Neural progenitor cell (in vitro differentiated cells): Measurements from ENCODE around the gene SPACA7. TPM values are rescaled to one million over a fixed set of nuclear protein-coding genes. Genes with fewer than 3 reads are reported as not detected.

ENCODE experiments used
- DNase-seq: peaks from one replicate; pipeline ENCODE4 v3.0.0-alpha.2; 2016; ENCODE audit warnings: low spot score
- H2AFZ ChIP-seq: fragments of 200-600 bp; sonication (generic); replicated peaks from 2 replicates; pipeline ENCODE4 v1.6.1; 2016; ENCODE audit warnings: antibody characterized with exemption
- H3F3A ChIP-seq: fragments of 200-600 bp; sonication (generic); 2 replicates; pipeline ENCODE4 v1.6.1; 2016; ENCODE audit warnings: antibody characterized with exemption, low read depth
- H3K27ac ChIP-seq: fragments of 200-600 bp; sonication (generic); 2 replicates; pipeline ENCODE4 v1.5.1; 2016; ENCODE audit warnings: mild to moderate bottlenecking
- H3K27me3 ChIP-seq: fragments of 200-600 bp; sonication (generic); 2 replicates; pipeline ENCODE4 v1.6.1; 2016; ENCODE audit warnings: mild to moderate bottlenecking, moderate library complexity
- H3K36me3 ChIP-seq: fragments of 200-600 bp; sonication (generic); 2 replicates; pipeline ENCODE4 v1.5.1; 2016
- H3K4me1 ChIP-seq: fragments of 200-600 bp; sonication (generic); 2 replicates; pipeline ENCODE4 v1.6.1; 2016; ENCODE audit warnings: mixed run types
- H3K4me2 ChIP-seq: fragments of 200-600 bp; sonication (generic); 2 replicates; pipeline ENCODE4 v1.6.1; 2016
- H3K4me3 ChIP-seq: fragments of 200-600 bp; sonication (generic); 2 replicates; pipeline ENCODE4 v1.5.1; 2016
- H3K79me2 ChIP-seq: fragments of 200-600 bp; sonication (generic); 2 replicates; pipeline ENCODE4 v1.6.1; 2016; ENCODE audit warnings: low read depth
- H3K9ac ChIP-seq: fragments of 200-600 bp; sonication (generic); 2 replicates; pipeline ENCODE4 v1.6.1; 2016
- H3K9me3 ChIP-seq: fragments of 200-600 bp; sonication (generic); 2 replicates; pipeline ENCODE4 v1.5.1; 2016; ENCODE audit warnings: low read depth
- H4K20me1 ChIP-seq: fragments of 200-600 bp; sonication (generic); 2 replicates; pipeline ENCODE4 v1.6.1; 2016; ENCODE audit warnings: low read depth
- H3K27ac Mint-ChIP-seq: 3 replicates; pipeline ENCODE4 v1.8.0; 2021; ENCODE audit warnings: mixed read lengths
- H3K27me3 Mint-ChIP-seq: 2 replicates; pipeline ENCODE4 v1.8.0; 2022; ENCODE audit warnings: low read depth, mild to moderate bottlenecking, inconsistent platforms, moderate library complexity, mixed read lengths; ENCODE audit not compliant: insufficient read depth
- H3K36me3 Mint-ChIP-seq: 3 replicates; pipeline ENCODE4 v1.8.0; 2021; ENCODE audit warnings: mixed read lengths
- H3K4me1 Mint-ChIP-seq: 3 replicates; pipeline ENCODE4 v1.8.0; 2021; ENCODE audit warnings: mixed read lengths
- H3K4me3 Mint-ChIP-seq: 3 replicates; pipeline ENCODE4 v1.8.0; 2021; ENCODE audit warnings: mild to moderate bottlenecking, moderate library complexity, mixed read lengths
- H3K9me3 Mint-ChIP-seq: 3 replicates; pipeline ENCODE4 v1.8.0; 2020; ENCODE audit warnings: mixed read lengths
- EZH2 ChIP-seq: fragments of 200-600 bp; sonication (generic); IDR thresholded peaks from 2 replicates; pipeline ENCODE4 v1.6.1; 2017; ENCODE audit warnings: antibody characterized with exemption, mild to moderate bottlenecking, moderate library complexity
- EZH2phosphoT487 ChIP-seq: fragments of 200-600 bp; sonication (generic); IDR thresholded peaks from 2 replicates; pipeline ENCODE4 v1.6.1; 2017; ENCODE audit warnings: antibody characterized with exemption
- total RNA-seq: library from RNA; depleted of rRNA; stranded (reverse); fragments of >200 nt; gene quantifications from 2 replicates; pipeline ENCODE4 v1.2.3, GENCODE V29; 2015; ENCODE audit warnings: low replicate concordance
- TF ChIP-seq, protein P1 (sequence below): fragments of 200-600 bp; sonication (generic); IDR thresholded peaks from 2 replicates; pipeline ENCODE4 v1.5.1; 2017; ENCODE audit warnings: antibody characterized with exemption, mild to moderate bottlenecking

The SPACA7 gene
- total RNA-seq, 1 donor from 2014 or later = not detected

DNA sequence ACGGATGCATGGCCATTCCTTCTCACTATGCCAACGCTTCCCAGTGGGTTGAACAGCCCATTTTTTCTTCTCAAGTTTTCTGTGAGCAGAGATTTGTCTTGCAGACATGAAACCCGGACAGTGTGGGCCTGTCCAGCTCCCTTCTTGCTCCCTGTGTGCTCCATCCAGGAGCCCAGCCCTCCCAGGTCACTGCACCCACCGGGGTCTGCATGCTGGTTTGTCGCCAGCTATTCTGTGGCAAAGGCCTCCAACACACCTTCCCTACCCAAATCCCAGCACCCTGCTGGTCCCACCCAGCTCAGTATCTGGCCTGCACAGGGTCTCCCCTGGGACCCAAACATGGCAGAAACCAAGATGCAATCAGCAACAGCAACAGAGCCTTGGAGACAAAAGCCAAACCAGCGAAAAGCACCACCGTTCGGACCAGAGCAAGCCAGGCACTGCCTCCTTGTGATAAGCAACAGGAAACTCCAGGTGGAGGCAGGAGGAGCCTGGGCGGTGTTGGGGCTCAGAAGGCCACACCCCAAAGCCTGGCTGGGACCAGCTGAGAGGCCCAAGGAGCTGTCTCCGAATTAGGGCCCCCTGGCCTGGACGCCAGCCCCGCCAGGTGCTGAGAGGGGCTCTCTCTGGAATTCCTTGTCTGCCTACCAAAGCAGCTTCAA is 12.2 kb upstream of the SPACA7 start:
- peaks cover 2% of the 10 kb centered on the region for H3F3A ChIP-seq
- H3K27me3 ChIP-seq = no peaks in the 10 kb centered on the region
- TF ChIP-seq EZH2phosphoT487 = no peak
- TF ChIP-seq, protein P1, sequence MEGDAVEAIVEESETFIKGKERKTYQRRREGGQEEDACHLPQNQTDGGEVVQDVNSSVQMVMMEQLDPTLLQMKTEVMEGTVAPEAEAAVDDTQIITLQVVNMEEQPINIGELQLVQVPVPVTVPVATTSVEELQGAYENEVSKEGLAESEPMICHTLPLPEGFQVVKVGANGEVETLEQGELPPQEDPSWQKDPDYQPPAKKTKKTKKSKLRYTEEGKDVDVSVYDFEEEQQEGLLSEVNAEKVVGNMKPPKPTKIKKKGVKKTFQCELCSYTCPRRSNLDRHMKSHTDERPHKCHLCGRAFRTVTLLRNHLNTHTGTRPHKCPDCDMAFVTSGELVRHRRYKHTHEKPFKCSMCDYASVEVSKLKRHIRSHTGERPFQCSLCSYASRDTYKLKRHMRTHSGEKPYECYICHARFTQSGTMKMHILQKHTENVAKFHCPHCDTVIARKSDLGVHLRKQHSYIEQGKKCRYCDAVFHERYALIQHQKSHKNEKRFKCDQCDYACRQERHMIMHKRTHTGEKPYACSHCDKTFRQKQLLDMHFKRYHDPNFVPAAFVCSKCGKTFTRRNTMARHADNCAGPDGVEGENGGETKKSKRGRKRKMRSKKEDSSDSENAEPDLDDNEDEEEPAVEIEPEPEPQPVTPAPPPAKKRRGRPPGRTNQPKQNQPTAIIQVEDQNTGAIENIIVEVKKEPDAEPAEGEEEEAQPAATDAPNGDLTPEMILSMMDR = no peak
- TF ChIP-seq EZH2 = no peak
- no peaks in the 10 kb centered on the region for H3K36me3 ChIP-seq
- no peak overlapping the region for H3K4me3 ChIP-seq
- H3K4me1 ChIP-seq = peaks cover 7% of the 10 kb centered on the region
- no peak overlapping the region for H3K27ac ChIP-seq
- H3K4me3 Mint-ChIP-seq = no peak overlapping the region
- no peak for DNase-seq
- no peaks in the 10 kb centered on the region for H3K36me3 Mint-ChIP-seq
- H3K4me2 ChIP-seq = no peak overlapping the region
- H3K4me1 Mint-ChIP-seq = peaks cover 15% of the 10 kb centered on the region
- H3K27me3 Mint-ChIP-seq = no peaks in the 10 kb centered on the region
- no peak overlapping the region for H3K9ac ChIP-seq
- peaks cover 19% of the 10 kb centered on the region for H3K9me3 ChIP-seq
- H3K27ac Mint-ChIP-seq = no peak overlapping the region
- H4K20me1 ChIP-seq = no peaks in the 10 kb centered on the region
- H2AFZ ChIP-seq = peak overlapping the region; percentile 82
- no peaks in the 10 kb centered on the region for H3K79me2 ChIP-seq
- H3K9me3 Mint-ChIP-seq = peaks cover 26% of the 10 kb centered on the region

DNA sequence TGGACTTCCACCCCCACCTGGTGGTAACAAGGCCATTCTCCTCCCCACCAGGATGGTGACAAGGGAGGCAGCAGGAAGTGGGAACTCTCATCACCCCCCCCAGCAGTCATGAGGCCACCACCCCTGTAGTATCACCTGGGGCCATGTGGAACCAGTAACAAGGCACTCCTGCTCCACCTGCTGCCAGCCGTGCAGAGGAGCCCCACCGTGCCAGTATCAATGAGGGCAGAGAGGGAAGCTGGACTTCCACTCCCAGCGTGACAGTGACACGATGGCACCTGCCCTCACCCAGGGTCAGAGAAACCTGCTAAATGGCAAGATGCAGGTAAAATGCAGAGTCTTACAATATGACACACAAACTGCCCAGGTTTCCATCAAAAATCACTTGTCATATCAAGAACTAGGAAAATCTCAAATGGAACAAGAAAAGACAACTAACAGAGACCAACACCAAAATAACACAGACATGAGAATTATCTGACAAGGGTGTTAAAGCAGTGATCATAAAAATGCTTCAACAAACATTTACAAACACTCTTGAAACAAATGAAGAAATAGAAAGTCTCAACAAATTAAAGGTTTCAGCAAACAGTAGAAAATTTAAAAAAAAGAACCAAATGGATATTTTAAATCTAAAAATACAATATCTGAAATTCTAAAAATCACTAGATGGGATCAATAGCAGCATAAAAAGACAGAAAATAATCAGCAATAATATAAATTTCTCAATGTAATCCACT is 9.1 kb upstream of the SPACA7 start:
- H3K9me3 Mint-ChIP-seq = peaks cover 15% of the 10 kb centered on the region
- no peak overlapping the region for H3K4me3 ChIP-seq
- TF ChIP-seq, protein P1 = no peak
- TF ChIP-seq EZH2phosphoT487 = no peak
- TF ChIP-seq EZH2 = no peak
- no peaks in the 10 kb centered on the region for H3K36me3 ChIP-seq
- H3K27ac Mint-ChIP-seq = no peak overlapping the region
- no peak overlapping the region for H3K27ac ChIP-seq
- no peak overlapping the region for H3K4me3 Mint-ChIP-seq
- no peak overlapping the region for H3K9ac ChIP-seq
- peaks cover 6% of the 10 kb centered on the region for H3K9me3 ChIP-seq
- no peaks in the 10 kb centered on the region for H3K36me3 Mint-ChIP-seq
- no peaks in the 10 kb centered on the region for H4K20me1 ChIP-seq
- no peaks in the 10 kb centered on the region for H3K27me3 ChIP-seq
- H2AFZ ChIP-seq = no peak overlapping the region
- no peak for DNase-seq
- peaks cover 7% of the 10 kb centered on the region for H3K4me1 ChIP-seq
- H3F3A ChIP-seq = no peaks in the 10 kb centered on the region
- no peaks in the 10 kb centered on the region for H3K27me3 Mint-ChIP-seq
- no peak overlapping the region for H3K4me2 ChIP-seq
- H3K4me1 Mint-ChIP-seq = peaks cover 12% of the 10 kb centered on the region
- H3K79me2 ChIP-seq = no peaks in the 10 kb centered on the region

DNA sequence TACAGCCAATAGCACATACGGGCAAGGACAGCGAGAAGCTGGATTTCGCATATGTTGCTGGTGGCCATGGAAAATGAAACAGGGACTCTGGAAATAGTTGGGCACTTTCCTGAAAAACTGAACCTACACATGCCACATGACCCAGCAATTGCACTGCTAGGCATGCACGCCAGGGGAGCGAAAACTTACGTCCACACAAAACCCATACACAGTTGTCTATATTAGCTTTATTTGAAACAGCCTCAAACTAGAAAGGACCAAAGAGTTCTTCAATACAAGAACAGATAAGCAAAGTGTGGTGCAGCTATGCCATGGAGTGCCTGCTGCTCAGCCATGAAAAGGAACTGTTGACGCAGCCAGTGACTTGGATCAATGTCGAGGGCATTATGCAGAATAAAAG is 7.3 kb upstream of the SPACA7 start:
- H3K4me3 Mint-ChIP-seq = no peak overlapping the region
- peaks cover 2% of the 10 kb centered on the region for H3K4me1 Mint-ChIP-seq
- H3K4me3 ChIP-seq = no peak overlapping the region
- TF ChIP-seq EZH2phosphoT487 (no peak), EZH2 (no peak)
- TF ChIP-seq, protein P1 = no peak
- no peaks in the 10 kb centered on the region for H4K20me1 ChIP-seq
- no peak overlapping the region for H3K9ac ChIP-seq
- no peaks in the 10 kb centered on the region for H3K36me3 ChIP-seq
- peaks cover 17% of the 10 kb centered on the region for H3K9me3 Mint-ChIP-seq
- H3K27me3 Mint-ChIP-seq = peaks cover under 1% of the 10 kb centered on the region
- H3K36me3 Mint-ChIP-seq = no peaks in the 10 kb centered on the region
- no peak overlapping the region for H3K27ac ChIP-seq
- H2AFZ ChIP-seq = no peak overlapping the region
- H3K79me2 ChIP-seq = no peaks in the 10 kb centered on the region
- H3K4me1 ChIP-seq = peaks cover 3% of the 10 kb centered on the region
- H3K27ac Mint-ChIP-seq = no peak overlapping the region
- H3K9me3 ChIP-seq = peaks cover 6% of the 10 kb centered on the region
- DNase-seq = no peak
- no peaks in the 10 kb centered on the region for H3F3A ChIP-seq
- H3K4me2 ChIP-seq = no peak overlapping the region
- no peaks in the 10 kb centered on the region for H3K27me3 ChIP-seq
